GM12864 (cell line): Measurements from ENCODE around the gene PABPC3.

ENCODE experiments used
- DNase-seq: peaks from one replicate; pipeline ENCODE4 v3.0.0-alpha.2; 2011; ENCODE audit warnings: low read depth
- H3K4me3 ChIP-seq: 2 replicates; pipeline ENCODE4 v1.5.1; 2011; ENCODE audit warnings: mild to moderate bottlenecking, low read depth, low read length, control low read depth
- TF ChIP-seq, protein P1 (sequence below): IDR thresholded peaks from 2 replicates; pipeline ENCODE4 v1.5.1; 2011; ENCODE audit warnings: low read depth, mild to moderate bottlenecking, moderate library complexity, low read length, control low read depth, inconsistent platforms; ENCODE audit errors: missing control alignments

The PABPC3 gene

DNA sequence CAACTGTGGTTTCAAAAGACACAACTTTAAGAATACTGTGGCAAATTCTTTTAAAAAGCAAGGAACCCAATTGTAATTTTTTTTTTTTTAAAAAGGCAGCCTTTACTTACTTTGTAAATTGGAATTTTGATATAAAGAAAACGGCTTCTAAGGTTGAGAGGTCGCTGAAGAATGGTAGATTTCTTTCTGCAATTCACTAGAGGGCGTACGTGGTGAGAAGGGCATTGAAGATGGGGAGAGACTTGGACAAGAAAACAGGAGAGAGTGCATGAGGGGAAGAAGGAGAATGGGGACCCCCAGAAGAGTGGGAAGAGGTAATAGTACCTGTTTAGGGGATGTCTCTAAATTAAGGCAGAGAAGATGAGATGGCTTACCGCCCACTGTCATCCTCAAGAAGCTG is 33.5 kb upstream of the PABPC3 start:
- TF ChIP-seq, protein P1, sequence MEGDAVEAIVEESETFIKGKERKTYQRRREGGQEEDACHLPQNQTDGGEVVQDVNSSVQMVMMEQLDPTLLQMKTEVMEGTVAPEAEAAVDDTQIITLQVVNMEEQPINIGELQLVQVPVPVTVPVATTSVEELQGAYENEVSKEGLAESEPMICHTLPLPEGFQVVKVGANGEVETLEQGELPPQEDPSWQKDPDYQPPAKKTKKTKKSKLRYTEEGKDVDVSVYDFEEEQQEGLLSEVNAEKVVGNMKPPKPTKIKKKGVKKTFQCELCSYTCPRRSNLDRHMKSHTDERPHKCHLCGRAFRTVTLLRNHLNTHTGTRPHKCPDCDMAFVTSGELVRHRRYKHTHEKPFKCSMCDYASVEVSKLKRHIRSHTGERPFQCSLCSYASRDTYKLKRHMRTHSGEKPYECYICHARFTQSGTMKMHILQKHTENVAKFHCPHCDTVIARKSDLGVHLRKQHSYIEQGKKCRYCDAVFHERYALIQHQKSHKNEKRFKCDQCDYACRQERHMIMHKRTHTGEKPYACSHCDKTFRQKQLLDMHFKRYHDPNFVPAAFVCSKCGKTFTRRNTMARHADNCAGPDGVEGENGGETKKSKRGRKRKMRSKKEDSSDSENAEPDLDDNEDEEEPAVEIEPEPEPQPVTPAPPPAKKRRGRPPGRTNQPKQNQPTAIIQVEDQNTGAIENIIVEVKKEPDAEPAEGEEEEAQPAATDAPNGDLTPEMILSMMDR, result peak; percentile 18
- DNase-seq, result no peak
- H3K4me3 ChIP-seq, result no peak overlapping the region

DNA sequence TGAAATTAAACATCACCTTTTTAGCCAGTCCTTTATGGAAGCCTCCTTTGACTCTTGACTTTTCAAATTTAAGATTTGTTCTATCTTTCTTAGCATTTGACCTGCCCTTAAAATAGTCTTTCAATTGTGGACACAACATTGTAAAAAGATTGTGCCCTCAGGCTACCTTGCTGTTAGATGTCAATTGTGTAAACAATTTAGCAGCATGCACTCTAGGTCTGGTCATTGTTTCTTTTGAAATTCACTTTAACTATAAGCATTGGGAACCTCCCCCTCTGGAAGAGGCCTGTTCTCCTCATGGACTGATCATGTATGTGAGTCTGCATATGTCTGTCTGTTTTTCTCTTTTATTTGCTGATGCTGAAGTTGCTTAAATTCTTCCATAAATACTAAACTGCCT is 31.5 kb upstream of the PABPC3 start:
- H3K4me3 ChIP-seq, result no peak overlapping the region
- DNase-seq, result no peak
- TF ChIP-seq, protein P1, result no peak

DNA sequence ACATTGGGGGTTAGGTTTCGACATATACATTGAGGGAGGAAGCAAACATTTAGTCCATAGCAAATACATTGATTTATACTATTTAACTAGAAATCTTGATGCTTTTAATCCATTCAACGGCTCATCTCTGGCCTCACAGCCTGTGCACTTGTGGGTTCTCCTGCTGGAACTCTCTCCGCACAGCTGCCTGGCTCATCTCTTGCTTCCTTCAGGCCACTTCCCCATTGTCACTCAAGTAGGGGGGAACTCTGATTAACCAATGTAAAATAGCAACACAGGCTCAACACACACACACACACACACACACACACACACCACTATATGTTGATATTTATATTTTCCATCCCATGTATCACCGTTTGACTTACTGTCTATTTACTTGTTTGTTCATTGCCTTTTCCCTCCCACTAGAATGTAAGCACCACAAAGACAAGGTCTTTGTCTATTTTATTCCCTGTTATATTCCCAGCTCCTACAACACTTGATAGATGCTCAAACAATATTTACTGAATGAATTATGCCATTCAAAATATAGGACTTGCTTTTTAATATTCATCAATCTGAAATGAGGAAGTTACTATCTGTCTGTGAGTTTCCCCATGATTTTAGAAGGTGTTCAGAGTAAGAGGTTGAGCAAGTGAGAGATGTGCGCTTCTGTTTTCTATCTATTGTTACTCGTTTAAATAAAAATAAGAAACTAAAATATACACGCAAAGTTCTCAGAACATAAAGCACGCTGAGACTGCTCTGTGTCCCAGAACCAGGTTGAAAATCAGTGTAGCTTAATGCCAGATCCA is 29.8 kb upstream of the PABPC3 start:
- TF ChIP-seq, protein P1, result no peak
- DNase-seq, result no peak

DNA sequence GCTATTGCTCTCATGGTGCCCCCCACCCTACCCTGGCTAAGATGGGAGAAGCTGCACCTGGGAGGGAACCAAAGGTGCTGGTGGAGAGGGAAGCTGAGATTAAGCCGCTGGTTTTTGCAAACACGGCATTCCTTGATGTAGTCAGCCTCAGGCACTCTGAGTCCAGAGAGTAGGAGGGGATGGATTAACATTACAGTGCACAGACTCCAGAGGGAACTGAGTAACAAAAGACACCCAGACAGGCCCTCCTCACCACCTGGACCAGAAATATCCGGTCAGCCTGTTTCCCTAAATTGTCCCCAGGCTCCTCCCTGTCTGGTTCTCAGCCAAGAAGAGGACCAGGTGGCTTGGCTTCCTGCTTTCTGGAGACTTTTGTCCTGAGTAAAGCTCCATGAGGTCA is 28.9 kb upstream of the PABPC3 start:
- DNase-seq, result no peak
- TF ChIP-seq, protein P1, result no peak
- H3K4me3 ChIP-seq, result no peak overlapping the region

More for the DNA sequence above, 29.8 kb upstream of the PABPC3 start:
- H3K4me3 ChIP-seq, result no peak overlapping the region

DNA sequence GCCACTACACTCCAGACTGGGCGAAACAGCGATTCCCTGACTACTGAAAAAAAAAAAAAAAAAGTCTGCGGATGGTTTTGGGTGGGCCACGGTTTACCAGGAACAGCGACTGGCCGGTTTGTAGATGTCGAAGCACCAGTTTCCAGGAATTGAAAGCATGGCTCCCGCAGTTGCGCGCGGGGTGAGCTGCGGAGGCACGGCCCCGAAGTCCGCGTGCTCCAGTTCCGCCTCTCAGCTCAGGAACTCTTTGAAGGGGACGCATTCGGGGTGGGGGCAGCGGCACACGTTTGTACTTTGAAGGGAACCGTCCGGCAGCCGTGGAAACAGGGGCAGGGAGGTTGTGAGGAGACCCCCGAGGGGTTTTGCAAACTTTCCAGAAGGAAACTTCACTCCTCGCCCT is 27.1 kb upstream of the PABPC3 start:
- DNase-seq, result no peak
- no peak overlapping the region for H3K4me3 ChIP-seq
- TF ChIP-seq, protein P1, result no peak

DNA sequence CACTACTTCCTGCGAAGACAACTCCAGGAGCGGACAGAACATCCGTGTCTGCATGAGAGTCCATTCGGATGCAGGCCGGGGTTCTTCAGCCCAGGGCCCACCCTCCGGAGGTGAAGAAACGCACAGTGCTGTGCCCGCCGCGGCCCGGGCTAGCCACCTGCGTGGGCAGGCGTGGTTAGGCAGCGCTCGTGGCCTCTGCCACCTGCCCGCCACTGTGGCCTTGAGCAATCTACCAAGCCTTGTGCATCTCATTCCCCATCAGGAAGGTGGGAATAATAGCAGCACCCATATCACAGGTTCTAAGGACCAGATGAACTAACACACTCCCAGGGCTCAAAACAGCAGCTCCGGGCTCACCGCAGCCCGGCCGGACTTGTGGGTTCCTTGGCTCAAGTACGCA is 26.7 kb upstream of the PABPC3 start:
- no peak for DNase-seq
- TF ChIP-seq, protein P1, result no peak
- no peak overlapping the region for H3K4me3 ChIP-seq

DNA sequence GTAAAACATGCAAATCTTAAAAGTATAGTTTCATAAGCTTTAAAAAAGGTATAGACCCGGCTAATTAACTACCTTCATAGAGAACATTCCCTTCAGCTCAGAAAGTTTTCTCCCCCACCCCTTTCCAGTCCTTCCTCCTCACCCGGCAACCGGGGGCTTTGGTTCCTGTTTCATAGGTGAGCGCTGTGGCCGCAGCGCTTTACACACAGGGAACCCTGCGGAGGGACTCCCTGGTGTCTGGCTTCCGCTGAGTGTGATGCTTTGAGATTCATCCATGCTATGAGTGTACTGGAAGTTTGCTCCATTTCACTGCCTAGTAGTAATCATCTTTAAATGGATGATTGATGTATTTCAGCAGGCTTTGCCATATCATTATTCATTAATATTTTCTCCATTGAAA is 26.0 kb upstream of the PABPC3 start:
- DNase-seq, result no peak
- no peak overlapping the region for H3K4me3 ChIP-seq
- TF ChIP-seq, protein P1, result no peak
